ENCODE measurements around the gene TGOLN2.
"Not testable (repeated sequence)": the region's sequence is repeated elsewhere in the genome, so short reads cannot be mapped to it uniquely, and the experiment has no call there.

The TGOLN2 gene

DNA sequence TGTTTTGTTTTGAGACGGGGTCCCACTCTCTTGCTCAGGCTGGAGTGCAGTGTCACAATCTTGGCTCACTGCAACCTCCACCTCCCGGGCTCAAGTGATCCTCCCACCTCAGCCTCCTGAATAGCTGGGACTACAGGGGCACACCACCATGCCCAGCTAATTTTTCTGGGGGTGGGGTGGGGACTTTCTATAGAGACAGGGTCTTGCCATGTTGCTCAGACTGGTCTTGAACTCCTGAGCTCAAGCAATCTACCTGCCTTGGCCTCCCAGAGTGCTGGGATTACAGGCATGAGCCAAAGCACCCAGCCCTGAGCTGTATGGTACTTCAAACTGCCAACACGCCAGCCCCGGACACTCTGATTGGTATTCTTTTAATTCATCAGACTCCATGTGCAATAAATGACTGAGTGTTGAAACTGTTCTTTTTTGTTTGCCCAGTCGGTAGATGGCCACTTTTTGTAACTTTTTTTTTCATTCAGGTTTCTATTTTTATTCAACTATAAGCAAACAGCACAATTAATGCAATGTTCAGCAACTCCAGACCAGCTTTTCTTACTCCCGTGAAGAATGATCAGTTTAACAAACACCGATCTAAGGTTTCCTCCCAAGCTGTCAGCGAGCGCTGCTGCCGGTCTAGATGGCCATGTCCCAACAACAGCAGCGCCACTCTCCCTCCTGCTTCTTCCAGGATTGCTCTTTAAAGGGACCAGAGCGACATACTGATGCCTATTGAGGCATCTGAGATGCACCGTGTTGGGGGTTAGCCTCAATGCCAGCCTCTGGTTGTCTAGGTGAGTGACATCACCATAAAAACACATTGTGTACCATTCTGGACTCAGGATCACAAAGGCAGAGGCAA lies 12.5 kb upstream of the TGOLN2 start:
- DNase-seq (ENCODE audit: low spot score) = no peak

DNA sequence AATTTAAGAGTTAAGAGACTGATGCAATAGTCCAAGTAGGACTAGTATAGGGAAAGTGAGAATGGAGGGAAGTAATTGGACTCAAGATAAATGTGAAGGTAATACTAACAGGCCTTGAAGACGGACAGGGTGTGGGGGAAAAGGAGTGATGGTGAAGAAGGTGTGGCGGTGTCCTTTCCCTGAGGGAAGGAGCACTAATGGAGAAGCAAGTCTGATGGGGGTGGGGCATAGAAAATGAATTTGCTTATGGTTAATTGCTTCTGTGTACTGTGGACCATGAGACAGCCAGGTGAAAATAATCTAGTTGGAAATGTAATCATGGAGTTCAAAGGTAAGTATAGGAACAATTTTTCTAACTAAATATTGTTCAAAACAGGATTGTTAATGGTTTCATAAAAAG lies 7.1 kb upstream of the TGOLN2 start:
- no peak for DNase-seq (ENCODE audit: low spot score)

DNA sequence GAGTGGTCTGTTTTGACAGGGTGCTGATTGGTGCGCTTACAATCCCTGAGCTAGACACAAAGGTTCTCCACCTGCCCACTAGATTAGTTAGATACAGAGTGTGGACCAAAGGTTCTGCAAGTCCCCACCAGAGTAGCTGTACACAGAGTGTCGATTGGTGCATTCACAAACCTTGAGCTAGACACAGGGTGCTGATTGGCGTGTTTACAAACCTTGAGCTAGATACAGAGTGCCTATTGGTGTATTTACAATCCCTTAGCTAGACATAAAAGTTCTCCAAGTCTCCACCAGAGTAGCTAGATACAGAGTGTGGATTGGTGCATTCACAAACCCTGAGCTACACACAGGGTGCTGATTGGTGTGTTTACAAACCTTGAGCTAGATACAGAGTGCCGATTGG lies 6.1 kb upstream of the TGOLN2 start:
- not testable (repeated sequence) for DNase-seq (ENCODE audit: low spot score)

GRCh38 chr2:85330839-85331636 lies 3.2 kb upstream of the TGOLN2 start:
- no peak for DNase-seq (ENCODE audit: low spot score)

- not testable (repeated sequence) for DNase-seq (ENCODE audit: low spot score)
Observed at GRCh38 chr2:85329701-85330100, 1.9 kb upstream of the TGOLN2 start.

DNA sequence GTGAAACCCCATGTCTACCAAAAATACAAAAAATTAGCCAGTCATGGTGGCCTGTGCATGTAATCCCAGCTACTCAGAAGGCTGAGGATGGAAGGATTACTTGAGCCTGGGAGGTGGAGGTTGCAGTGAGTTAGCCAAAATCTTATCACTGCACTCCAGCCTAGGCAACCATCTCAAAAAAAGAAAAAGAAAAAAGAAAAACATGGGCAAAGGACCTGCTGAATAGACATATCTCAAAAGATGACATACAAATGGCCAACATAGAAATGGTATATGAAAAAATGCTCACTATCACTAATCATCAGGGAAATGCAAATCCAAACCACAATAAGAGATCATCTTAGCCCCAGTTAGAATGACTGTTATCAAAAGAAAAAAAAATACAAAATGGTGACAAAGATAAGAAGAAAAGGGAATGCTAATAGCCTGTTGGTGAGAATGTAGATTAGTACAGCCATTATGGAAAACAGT lies 1.4 kb upstream of the TGOLN2 start:
- DNase-seq (ENCODE audit: low spot score) = no peak

GRCh38 chr2:85327160-85327821 lies 498 bp downstream of the TGOLN2 start:
- DNase-seq (ENCODE audit: low spot score) = peak; percentile 61

DNA sequence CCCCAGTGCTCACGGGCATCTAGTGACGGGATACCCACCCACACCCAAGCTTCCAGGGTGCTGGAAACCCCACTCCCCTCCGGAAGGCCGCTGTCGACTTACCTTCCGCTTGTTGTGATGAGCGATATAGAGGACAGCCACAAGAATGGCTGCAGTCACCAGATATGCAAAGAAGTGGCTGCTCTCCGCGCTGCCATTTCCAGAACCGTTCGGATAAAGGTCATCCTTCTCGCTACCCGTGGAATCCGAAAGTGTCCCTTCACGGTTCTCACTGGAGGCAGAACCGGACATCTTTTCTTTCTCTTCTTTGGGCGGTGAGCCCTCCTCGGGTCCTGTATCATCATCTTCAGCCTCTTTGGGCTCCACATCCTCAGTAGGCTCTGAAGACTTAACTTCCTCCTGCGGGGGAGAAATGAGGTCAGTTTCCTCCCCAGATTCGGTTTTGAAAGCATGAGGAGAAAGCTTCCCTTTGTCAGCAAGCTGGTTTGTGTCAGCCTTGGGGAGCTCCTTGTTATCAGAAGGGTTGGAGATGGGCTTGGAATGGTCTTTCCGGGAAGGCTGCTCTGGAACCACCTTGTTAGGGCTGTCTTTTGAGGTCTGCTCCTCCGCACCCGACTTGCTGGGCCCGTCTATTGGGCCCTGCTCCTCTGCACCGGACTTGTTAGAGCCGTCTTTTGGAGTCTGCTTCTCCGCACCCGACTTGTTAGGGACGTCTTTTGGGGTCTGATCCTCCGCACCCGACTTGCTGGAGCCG lies 1.2 kb downstream of the TGOLN2 start:
- peak; percentile 69 for DNase-seq (ENCODE audit: low spot score)

GRCh38 chr2:85325466-85325811 lies 2.4 kb downstream of the TGOLN2 start:
- no peak for DNase-seq (ENCODE audit: low spot score)

DNA sequence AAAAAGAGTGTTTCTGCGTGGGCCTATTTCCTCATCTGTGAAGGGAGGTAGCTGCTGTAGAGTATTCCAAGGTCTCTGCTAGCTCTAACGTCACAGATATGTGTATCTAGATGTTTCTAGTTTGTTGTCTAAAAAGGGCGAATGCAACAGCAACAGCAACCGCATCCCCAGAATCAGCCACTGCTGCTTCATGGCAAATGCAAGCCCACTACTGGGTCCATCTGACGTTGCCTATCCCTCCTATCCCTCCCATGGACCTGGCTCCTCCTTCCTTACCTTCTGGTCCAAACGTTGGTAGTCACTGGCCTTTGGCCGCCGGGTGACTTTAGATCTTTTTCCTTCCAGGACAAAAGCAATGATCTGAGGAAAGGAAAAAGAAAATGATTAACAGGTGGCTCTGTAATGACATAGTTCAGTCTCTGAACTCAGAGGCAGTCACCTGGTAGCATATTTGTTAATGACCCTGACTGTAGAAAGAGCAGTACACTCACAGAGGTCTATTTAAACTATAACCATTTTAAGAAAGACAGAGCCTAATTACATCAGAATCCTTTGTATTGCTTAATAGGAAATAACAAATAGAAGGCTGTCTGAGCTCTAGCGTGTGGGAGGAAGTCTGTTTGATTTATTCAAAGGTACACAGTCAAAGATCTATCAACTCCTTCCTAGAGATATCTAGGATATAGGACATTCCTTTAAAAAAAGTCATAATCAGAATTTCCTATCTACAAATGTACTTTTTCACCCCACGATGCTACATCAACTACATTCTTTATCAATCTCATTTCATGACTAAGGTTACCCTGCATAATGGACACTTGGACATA lies 2.9 kb downstream of the TGOLN2 start:
- no peak for DNase-seq (ENCODE audit: low spot score)

DNA sequence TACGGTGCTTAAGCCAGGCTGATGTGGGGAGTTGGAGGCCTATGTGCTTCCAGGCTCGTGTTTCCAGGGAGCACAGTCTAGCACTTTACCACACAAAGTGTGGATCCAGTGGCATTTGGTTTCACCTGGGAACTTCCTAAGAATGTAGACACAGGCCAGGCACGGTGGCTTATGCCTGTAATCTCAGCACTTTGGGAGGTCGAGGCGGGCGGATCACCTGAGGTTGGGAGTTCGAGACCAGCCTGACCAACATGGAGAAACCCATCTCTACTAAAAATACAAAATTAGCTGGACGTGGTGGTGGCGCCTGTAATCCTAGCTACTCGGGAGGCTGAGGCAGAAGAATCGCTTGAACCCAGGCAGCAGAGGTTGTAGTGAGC lies 3.8 kb downstream of the TGOLN2 start:
- DNase-seq (ENCODE audit: low spot score) = not testable (repeated sequence)

DNA sequence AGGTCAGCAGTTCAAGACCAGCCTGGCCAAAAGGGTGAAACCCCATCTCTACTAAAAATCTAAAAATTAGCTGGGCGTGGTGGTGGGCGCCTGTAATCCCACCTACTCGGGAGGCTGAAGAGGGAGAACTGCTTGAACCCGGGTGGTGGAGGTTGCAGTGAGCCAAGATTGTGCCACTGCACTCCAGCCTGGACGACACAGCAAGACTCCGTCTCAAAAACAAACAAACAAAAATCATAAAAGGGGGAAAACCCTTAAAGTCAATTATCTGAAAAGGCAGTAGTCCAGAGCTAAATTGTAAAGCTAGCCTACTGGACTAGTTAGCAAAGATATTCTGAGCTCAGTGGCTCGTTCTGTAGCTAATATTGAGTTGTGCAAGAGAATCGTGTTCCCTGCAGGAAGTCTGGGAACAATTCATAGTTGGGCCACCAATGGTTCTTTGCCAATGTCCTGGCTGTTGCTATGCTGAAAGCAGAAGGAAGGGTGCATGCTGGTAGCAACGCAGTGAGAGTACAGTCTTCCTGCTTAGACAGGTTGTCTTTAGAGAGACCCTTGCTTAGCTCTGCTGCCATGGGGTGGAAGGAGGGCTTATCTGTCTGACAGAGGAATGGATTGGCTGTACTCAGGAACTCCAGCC lies 4.3 kb downstream of the TGOLN2 start:
- DNase-seq (ENCODE audit: low spot score) = no peak

- DNase-seq (ENCODE audit: low spot score) = no peak
Observed at GRCh38 chr2:85319796-85320195, 8.0 kb downstream of the TGOLN2 start.

DNA sequence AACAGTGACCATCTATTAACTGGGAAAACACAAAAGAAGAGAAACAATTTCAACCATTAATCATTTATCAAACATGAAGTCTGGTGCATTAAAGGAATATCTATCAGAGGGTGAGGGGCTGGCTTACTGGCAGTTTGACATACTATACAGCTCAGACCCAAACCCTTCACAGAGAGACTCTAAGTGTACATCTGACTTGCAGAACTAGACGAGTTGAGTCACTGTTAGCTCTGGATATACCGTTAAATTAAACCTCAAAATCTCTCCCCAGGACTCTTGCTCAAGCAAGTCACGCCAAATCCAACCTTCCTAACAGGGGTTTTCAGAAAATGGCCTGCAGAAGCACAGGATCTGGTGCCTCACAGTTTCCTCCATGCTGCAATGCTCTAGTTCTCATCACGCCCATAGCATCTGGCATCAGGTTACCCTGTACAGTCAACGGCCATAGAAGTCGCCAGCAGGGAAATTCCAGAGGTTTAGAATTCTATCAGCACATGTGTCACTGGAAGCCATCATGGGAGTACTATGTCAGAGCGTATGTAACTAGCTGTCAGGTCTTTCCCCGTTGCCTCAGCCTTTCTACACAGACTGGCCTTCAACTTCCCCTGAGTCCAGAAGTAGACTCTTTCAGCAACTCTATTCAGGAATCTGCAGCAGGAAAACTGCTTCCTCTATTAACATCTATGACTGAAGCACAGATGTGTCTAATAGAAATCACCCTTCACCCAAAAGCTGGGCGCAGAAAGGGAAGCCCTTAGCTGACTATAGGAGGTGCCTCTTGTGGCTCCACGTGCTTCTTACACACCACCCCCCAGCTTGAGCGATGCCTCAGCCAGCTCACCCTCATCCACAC lies 9.3 kb downstream of the TGOLN2 start:
- no peak for DNase-seq (ENCODE audit: low spot score)

- not testable (repeated sequence) for DNase-seq (ENCODE audit: low spot score)
Observed at GRCh38 chr2:85315921-85316320, 11.9 kb downstream of the TGOLN2 start.

DNA sequence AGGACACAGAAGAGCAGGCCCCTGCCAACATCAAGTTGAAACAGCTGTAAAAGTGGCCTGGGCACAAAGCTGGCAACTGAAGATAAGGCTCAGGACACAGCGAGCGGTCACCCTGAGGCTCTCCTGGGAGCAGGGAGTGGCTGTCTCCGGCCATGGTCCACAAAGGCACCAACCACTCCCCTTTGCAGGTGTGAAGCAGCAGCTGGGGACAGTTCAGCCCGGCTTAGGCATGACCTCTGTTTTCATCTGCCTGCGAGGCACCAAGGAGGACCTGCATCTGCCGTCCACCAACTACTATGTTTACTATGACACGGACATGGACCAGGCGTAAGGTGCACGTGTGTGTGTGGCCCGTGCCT lies 12.9 kb downstream of the TGOLN2 start:
- DNase-seq (ENCODE audit: low spot score) = no peak

DNA sequence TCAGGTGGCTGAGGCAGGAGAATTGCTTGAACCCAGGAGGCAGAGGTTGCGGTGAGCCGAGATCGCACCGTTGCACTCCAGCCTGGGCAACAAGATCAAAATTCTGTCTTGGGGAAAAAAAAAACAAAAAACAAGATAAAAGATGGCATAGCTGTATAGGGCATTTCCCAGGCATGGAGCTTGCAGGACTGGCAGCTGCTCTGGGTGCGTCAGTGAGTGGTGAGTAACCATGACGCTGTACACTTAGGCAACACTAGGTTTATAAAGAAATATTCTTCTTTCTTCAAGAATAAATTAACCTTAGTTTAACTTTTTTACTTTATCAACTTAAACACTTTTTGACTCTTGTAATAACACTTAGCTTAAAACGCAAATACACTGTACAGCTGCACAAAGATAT lies 15.4 kb downstream of the TGOLN2 start:
- no peak for DNase-seq (ENCODE audit: low spot score)

- no peak for DNase-seq (ENCODE audit: low spot score)
Observed at GRCh38 chr2:85310330-85310729, 17.5 kb downstream of the TGOLN2 start.

GRCh38 chr2:85309699-85310321 lies 18.0 kb downstream of the TGOLN2 start:
- no peak for DNase-seq (ENCODE audit: low spot score)

Measured in NAMALWA (cell line).